GM19455 (cell line): ENCODE data around the gene ABHD17C.
"Not testable (repeated sequence)": the region's sequence is repeated elsewhere in the genome, so short reads cannot be mapped to it uniquely, and the experiment has no call there.

Source experiments
- ATAC-seq: cut with Tn5 transposase; IDR thresholded peaks from one replicate; pipeline ENCODE4 v1.9.1; 2021; ENCODE audit not compliant: unreplicated experiment

ABHD17C gene

GRCh38 chr15:80760960-80761359 lies 65.8 kb downstream of the ABHD17C start:
- no peak for ATAC-seq

GRCh38 chr15:80761754-80762153 lies 66.6 kb downstream of the ABHD17C start:
- no peak for ATAC-seq

- not testable (repeated sequence) for ATAC-seq
These were observed 68.1 kb downstream of the ABHD17C start for GRCh38 chr15:80763235-80763634.

- no peak for ATAC-seq
These were observed 69.4 kb downstream of the ABHD17C start for GRCh38 chr15:80764535-80764934.

GRCh38 chr15:80766275-80766674 lies 71.2 kb downstream of the ABHD17C start:
- no peak for ATAC-seq

- ATAC-seq = no peak
These were observed 73.0 kb downstream of the ABHD17C start for GRCh38 chr15:80768158-80768557.

GRCh38 chr15:80769153-80769828 lies 74.2 kb downstream of the ABHD17C start:
- ATAC-seq = no peak

- ATAC-seq = no peak
These were observed 75.0 kb downstream of the ABHD17C start for GRCh38 chr15:80769829-80770705.

- ATAC-seq = no peak
These were observed 78.0 kb downstream of the ABHD17C start for GRCh38 chr15:80773122-80773551.

- no peak for ATAC-seq
These were observed 78.8 kb downstream of the ABHD17C start for GRCh38 chr15:80773792-80774352.

- ATAC-seq = no peak
These were observed 79.4 kb downstream of the ABHD17C start for GRCh38 chr15:80774486-80774885.

- ATAC-seq = no peak
These were observed 80.2 kb downstream of the ABHD17C start for GRCh38 chr15:80775338-80775737.

- no peak for ATAC-seq
These were observed 81.4 kb downstream of the ABHD17C start for GRCh38 chr15:80776420-80777045.

GRCh38 chr15:80777137-80777536 lies 82.0 kb downstream of the ABHD17C start:
- ATAC-seq = no peak

GRCh38 chr15:80777826-80778620 lies 82.9 kb downstream of the ABHD17C start:
- ATAC-seq = no peak

GRCh38 chr15:80778621-80778963 lies 83.5 kb downstream of the ABHD17C start:
- no peak for ATAC-seq

- ATAC-seq = no peak
These were observed 84.0 kb downstream of the ABHD17C start, which contains the start of gene CEMIP for GRCh38 chr15:80778964-80779657. CEMIP (plus strand) TSS chr15:80779370; CDS start chr15:80873880, 94,510 bp downstream.

- ATAC-seq = no peak
These were observed 84.7 kb downstream of the ABHD17C start for GRCh38 chr15:80779658-80780415.
